Endothelial cell of umbilical vein (primary cell): ENCODE measurements around the gene UQCR10.

Experiments
- FOS ChIP-seq: IDR thresholded peaks from 2 replicates; pipeline ENCODE4 v1.6.1; 2011; ENCODE audit warnings: mild to moderate bottlenecking, low read length, moderate library complexity, borderline replicate concordance; ENCODE audit not compliant: insufficient read depth
- MYC ChIP-seq: IDR thresholded peaks from one replicate; pipeline ENCODE4 v1.6.1; 2011; ENCODE audit warnings: mild to moderate bottlenecking, low read depth, low read length
- POLR2A ChIP-seq: IDR thresholded peaks from 2 replicates; pipeline ENCODE4 v1.6.1; 2012; ENCODE audit warnings: low read depth, mild to moderate bottlenecking, control low read depth, low read length
- POLR2AphosphoS5 ChIP-seq: IDR thresholded peaks from 2 replicates; pipeline ENCODE4 v1.6.1; 2012; ENCODE audit warnings: low read depth, mild to moderate bottlenecking, control low read depth, low read length, moderate library complexity; ENCODE audit not compliant: insufficient read depth
- TF ChIP-seq, protein P1 (sequence below), 2 donors: IDR thresholded peaks; 1 replicate in 1 of 2; 2 replicates in 1 of 2; pipeline ENCODE4 v1.5.1; 2011; ENCODE audit warnings: low read length in 2 of 2, mild to moderate bottlenecking in 2 of 2, moderate library complexity in 2 of 2, control low read depth in 1 of 2, inconsistent platforms in 1 of 2, low read depth in 1 of 2; ENCODE audit not compliant: insufficient read depth in 1 of 2; ENCODE audit errors: extremely low read depth in 1 of 2
- TF ChIP-seq, protein P2 (sequence below): IDR thresholded peaks from 2 replicates; pipeline ENCODE4 v1.6.1; 2011; ENCODE audit not compliant: insufficient read depth, insufficient read length

DNA sequence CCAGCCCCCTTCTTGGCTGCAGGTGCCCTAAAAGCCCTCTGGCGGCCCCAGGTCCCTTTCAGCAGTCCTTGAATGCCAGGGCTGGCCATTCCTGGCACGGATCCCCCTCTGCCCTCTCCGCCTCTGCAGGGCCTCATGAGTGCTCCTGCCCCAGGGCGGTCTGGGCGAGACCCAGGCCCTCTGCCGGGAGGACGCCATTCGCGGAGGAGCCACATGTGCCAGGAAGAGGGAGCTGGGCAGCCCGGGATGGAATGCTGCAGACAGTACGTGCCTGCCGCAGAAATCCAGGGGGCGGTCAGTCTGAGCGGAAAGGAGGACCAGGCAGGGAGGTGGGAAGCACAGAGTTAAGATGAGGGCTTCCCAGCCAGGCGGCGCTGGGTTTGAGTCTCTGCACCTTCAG, 44.6 kb upstream of the UQCR10 start:
- TF ChIP-seq POLR2A (no peak), FOS (no peak), MYC (no peak), POLR2AphosphoS5 (no peak)
- TF ChIP-seq, protein P1, sequence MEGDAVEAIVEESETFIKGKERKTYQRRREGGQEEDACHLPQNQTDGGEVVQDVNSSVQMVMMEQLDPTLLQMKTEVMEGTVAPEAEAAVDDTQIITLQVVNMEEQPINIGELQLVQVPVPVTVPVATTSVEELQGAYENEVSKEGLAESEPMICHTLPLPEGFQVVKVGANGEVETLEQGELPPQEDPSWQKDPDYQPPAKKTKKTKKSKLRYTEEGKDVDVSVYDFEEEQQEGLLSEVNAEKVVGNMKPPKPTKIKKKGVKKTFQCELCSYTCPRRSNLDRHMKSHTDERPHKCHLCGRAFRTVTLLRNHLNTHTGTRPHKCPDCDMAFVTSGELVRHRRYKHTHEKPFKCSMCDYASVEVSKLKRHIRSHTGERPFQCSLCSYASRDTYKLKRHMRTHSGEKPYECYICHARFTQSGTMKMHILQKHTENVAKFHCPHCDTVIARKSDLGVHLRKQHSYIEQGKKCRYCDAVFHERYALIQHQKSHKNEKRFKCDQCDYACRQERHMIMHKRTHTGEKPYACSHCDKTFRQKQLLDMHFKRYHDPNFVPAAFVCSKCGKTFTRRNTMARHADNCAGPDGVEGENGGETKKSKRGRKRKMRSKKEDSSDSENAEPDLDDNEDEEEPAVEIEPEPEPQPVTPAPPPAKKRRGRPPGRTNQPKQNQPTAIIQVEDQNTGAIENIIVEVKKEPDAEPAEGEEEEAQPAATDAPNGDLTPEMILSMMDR (IDR thresholded peaks at IDR 0.05; ENCODE audit: extremely low read depth in 1 of 2, insufficient read depth in 1 of 2, low read depth in 1 of 2, low read length in 2 of 2), result no peak
- TF ChIP-seq, protein P2, sequence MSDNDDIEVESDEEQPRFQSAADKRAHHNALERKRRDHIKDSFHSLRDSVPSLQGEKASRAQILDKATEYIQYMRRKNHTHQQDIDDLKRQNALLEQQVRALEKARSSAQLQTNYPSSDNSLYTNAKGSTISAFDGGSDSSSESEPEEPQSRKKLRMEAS, result no peak
